SK-N-SH (cell line): ENCODE data around the gene LIN7C. TPM values are rescaled to one million over a fixed set of nuclear protein-coding genes. Genes with fewer than 3 reads are reported as not detected.

ENCODE experiments used
- CTCF ChIA-PET: fragments of 300-600, 350-600 bp; formaldehyde crosslinking; extraction: SDS; loops from one replicate; lab custom pipeline; 2021; lab: Yijun Ruan, JAX
- POLR2A ChIA-PET: fragments of 350-600 bp; sonication (Branson Sonifier 250); formaldehyde crosslinking; extraction: SDS; loops from one replicate; lab custom pipeline; 2020; ENCODE audit warnings: antibody characterized with exemption, inconsistent platforms; lab: Yijun Ruan, JAX
- DNase-seq: peaks from one replicate; pipeline ENCODE4 v3.0.0; 2012
- H2AFZ ChIP-seq: fragments of 200-600 bp; sonication (generic); 2 replicates; pipeline ENCODE4 v1.8.1; 2016; ENCODE audit warnings: antibody characterized with exemption, mild to moderate bottlenecking, low read depth
- H3F3A ChIP-seq: fragments of 200-600 bp; sonication (generic); replicated peaks from 2 replicates; pipeline ENCODE3; 2016; ENCODE audit warnings: antibody characterized with exemption, mild to moderate bottlenecking; ENCODE audit not compliant: insufficient read depth
- H3K27ac ChIP-seq, 2 experiments: fragments of 200-500 bp in 1 of 2; fragments of 200-600 bp in 1 of 2; sonication (Bioruptor generic) in 1 of 2; sonication (generic), shearing (Covaris generic) in 1 of 2; 2 replicates each; pipeline versions ENCODE4 v1.5.1 to v1.6.1; 2014 to 2016; ENCODE audit warnings: low read depth in 2 of 2, inconsistent platforms in 1 of 2, low read length in 1 of 2, mild to moderate bottlenecking in 1 of 2, mixed read lengths in 1 of 2
- H3K27me3 ChIP-seq: fragments of 200-600 bp; sonication (generic), shearing (Covaris generic); 2 replicates; pipeline ENCODE4 v1.6.1; 2016; ENCODE audit warnings: mixed run types; ENCODE audit not compliant: insufficient read depth
- H3K36me3 ChIP-seq, 2 experiments: fragments of 200-500 bp in 1 of 2; fragments of 200-600 bp in 1 of 2; sonication (Bioruptor generic) in 1 of 2; sonication (generic) in 1 of 2; replicated peaks in 1 of 2; 2 replicates each; pipeline versions ENCODE3 to v1.5.1; 2014 to 2016; ENCODE audit warnings: low read length in 1 of 2, mild to moderate bottlenecking in 1 of 2; ENCODE audit not compliant: insufficient read depth in 2 of 2, control insufficient read depth in 1 of 2
- H3K4me1 ChIP-seq, 2 experiments: fragments of 200-500 bp in 1 of 2; fragments of 200-600 bp in 1 of 2; sonication (Bioruptor generic) in 1 of 2; sonication (generic), shearing (Covaris generic) in 1 of 2; 2 replicates each; pipeline versions ENCODE4 v1.5.1 to v1.6.1; 2014 to 2016; ENCODE audit warnings: low read depth in 1 of 2, low read length in 1 of 2, mixed run types in 1 of 2; ENCODE audit not compliant: insufficient read depth in 2 of 2, control insufficient read depth in 1 of 2
- H3K4me2 ChIP-seq: fragments of 200-600 bp; sonication (generic), shearing (Covaris generic); 2 replicates; pipeline ENCODE4 v1.6.1; 2017; ENCODE audit warnings: mixed run types
- H3K4me3 ChIP-seq, 2 experiments: fragments of 200-500 bp in 1 of 2; fragments of 200-600 bp in 1 of 2; sonication (Bioruptor generic) in 1 of 2; sonication (generic), shearing (Covaris generic) in 1 of 2; 2 replicates each; pipeline versions ENCODE4 v1.5.1 to v1.8.1; 2014 to 2016; ENCODE audit warnings: low read depth in 2 of 2, inconsistent platforms in 1 of 2, low read length in 1 of 2, mild to moderate bottlenecking in 1 of 2, mixed read lengths in 1 of 2, moderate library complexity in 1 of 2
- H3K79me2 ChIP-seq: fragments of 200-600 bp; sonication (generic); 2 replicates; pipeline ENCODE4 v1.8.1; 2017; ENCODE audit warnings: mild to moderate bottlenecking; ENCODE audit not compliant: insufficient read depth
- H3K9ac ChIP-seq: fragments of 200-600 bp; sonication (generic); 2 replicates; pipeline ENCODE4 v1.6.1; 2017; ENCODE audit warnings: mixed run types
- H3K9me2 ChIP-seq: fragments of 200-600 bp; sonication (generic); 2 replicates; pipeline ENCODE4 v1.6.1; 2017; ENCODE audit warnings: mixed run types
- H3K9me3 ChIP-seq: fragments of 200-600 bp; sonication (generic); 2 replicates; pipeline ENCODE4 v1.6.1; 2017; ENCODE audit warnings: mixed run types, mild to moderate bottlenecking, moderate library complexity
- H4K20me1 ChIP-seq: fragments of 200-600 bp; sonication (generic); 2 replicates; pipeline ENCODE4 v1.6.1; 2017; ENCODE audit warnings: mild to moderate bottlenecking, mixed run types; ENCODE audit not compliant: insufficient read depth
- EZH2phosphoT487 ChIP-seq: fragments of 200-600 bp; sonication (generic); IDR thresholded peaks from 2 replicates; pipeline ENCODE4 v1.6.1; 2017; ENCODE audit warnings: low read depth, mixed run types, mild to moderate bottlenecking, antibody characterized with exemption, moderate library complexity, borderline replicate concordance
- FOXM1 ChIP-seq: IDR thresholded peaks from 2 replicates; pipeline ENCODE4 v1.4.0; 2012; ENCODE audit warnings: low read depth, mild to moderate bottlenecking
- GABPA ChIP-seq: IDR thresholded peaks from 2 replicates; pipeline ENCODE4 v1.4.0; 2012; ENCODE audit warnings: low read depth, mild to moderate bottlenecking
- IRF3 ChIP-seq: fragments of 150-350 bp; IDR thresholded peaks from 2 replicates; pipeline ENCODE4 v1.6.1; 2016; ENCODE audit warnings: mild to moderate bottlenecking, low read depth, low read length
- JUND ChIP-seq: IDR thresholded peaks from 2 replicates; pipeline ENCODE4 v1.4.0; 2012
- MAX ChIP-seq: IDR thresholded peaks from 2 replicates; pipeline ENCODE4 v1.4.0; 2012; ENCODE audit warnings: low read depth
- MEF2A ChIP-seq: IDR thresholded peaks from 2 replicates; pipeline ENCODE4 v1.4.0; 2012; ENCODE audit warnings: low read depth, borderline replicate concordance
- NRF1 ChIP-seq: IDR thresholded peaks from 2 replicates; pipeline ENCODE4 v1.6.1; 2012; ENCODE audit warnings: low read depth, mild to moderate bottlenecking, low read length
- SMC3 ChIP-seq: IDR thresholded peaks from 2 replicates; pipeline ENCODE4 v1.6.1; 2012; ENCODE audit warnings: low read depth, low read length, improper control_type of control experiment
- TEAD4 ChIP-seq: IDR thresholded peaks from 2 replicates; pipeline ENCODE4 v1.4.0; 2012; ENCODE audit warnings: mild to moderate bottlenecking, borderline replicate concordance; ENCODE audit not compliant: insufficient read depth
- USF2 ChIP-seq: fragments of 150-350 bp; IDR thresholded peaks from 2 replicates; pipeline ENCODE4 v1.6.1; 2017; ENCODE audit warnings: antibody characterized with exemption, low read length, low read depth, borderline replicate concordance
- whole genome bisulfite sequencing: methylation state at CpG from one replicate; pipeline ENCODE4 v1.1.6; 2017; ENCODE audit warnings: low lambda C conversion rate; 5-methylcytosine and 5-hydroxymethylcytosine counted together
- polyA plus RNA-seq, 3 experiments: library from polyadenylated mRNA; depleted of rRNA; stranded (reverse); fragments of >200 nt; gene quantifications; 2 replicates each; pipeline ENCODE4 v1.2.3, GENCODE V29; 2012

The LIN7C gene
- polyA plus RNA-seq, 1 of the 3 experiments (the other 2 are of a cell fraction) = 7.3 TPM

- H3K4me2 ChIP-seq = no peak overlapping the region
- DNase-seq = no peak
- H4K20me1 ChIP-seq = no peaks in the 10 kb centered on the region
- TF ChIP-seq FOXM1 = no peak
- TF ChIP-seq, all 33 proteins: peak for 0
- H2AFZ ChIP-seq = no peak overlapping the region
- CTCF ChIA-PET = interaction anchor here (1.1 to 11.7 kb wide), 2 partner anchors 22 to 292 kb away, joined by 3 to 223 read pairs; no protein-coding TSS in a partner anchor
- no peaks in the 10 kb centered on the region for H3K27me3 ChIP-seq
- POLR2A ChIA-PET = no interaction called here
- no peaks in the 10 kb centered on the region for H3K9me2 ChIP-seq
- no peaks in the 10 kb centered on the region for H3K9me3 ChIP-seq
- peaks cover 4% of the 10 kb centered on the region for H3F3A ChIP-seq
- 78% methylated on average over 2 of the region's 2 CpGs for WGBS
- no peaks in the 10 kb centered on the region for H3K79me2 ChIP-seq
- H3K27ac ChIP-seq = no peak overlapping the region
- no peak overlapping the region for H3K4me3 ChIP-seq
- no peaks in the 10 kb centered on the region for H3K36me3 ChIP-seq
- H3K4me1 ChIP-seq = no peaks in the 10 kb centered on the region
- no peak overlapping the region for H3K9ac ChIP-seq
Observed at GRCh38 chr11:27477831-27478230, 28.7 kb downstream of the LIN7C start.

GRCh38 chr11:27477243-27477642, 29.3 kb downstream of the LIN7C start:
- H3K4me3 ChIP-seq = no peak overlapping the region
- no peak overlapping the region for H3K4me2 ChIP-seq
- no peaks in the 10 kb centered on the region for H4K20me1 ChIP-seq
- H3K79me2 ChIP-seq = no peaks in the 10 kb centered on the region
- no peaks in the 10 kb centered on the region for H3K36me3 ChIP-seq
- H3K9ac ChIP-seq = no peak overlapping the region
- POLR2A ChIA-PET = no interaction called here
- DNase-seq = no peak
- no peaks in the 10 kb centered on the region for H3K27me3 ChIP-seq
- no peaks in the 10 kb centered on the region for H3K9me2 ChIP-seq
- H2AFZ ChIP-seq = no peak overlapping the region
- TF ChIP-seq SMC3 (no peak), USF2 (no peak), MEF2A (no peak), JUND (no peak), EZH2phosphoT487 (no peak), TEAD4 (no peak), MAX (no peak), NRF1 (no peak)
- no peaks in the 10 kb centered on the region for H3K9me3 ChIP-seq
- no peak overlapping the region for H3K27ac ChIP-seq
- no peaks in the 10 kb centered on the region for H3K4me1 ChIP-seq
- H3F3A ChIP-seq = peaks cover 4% of the 10 kb centered on the region
- CTCF ChIA-PET = interaction anchor here (0.6 to 11.7 kb wide), 4 partner anchors 8 to 292 kb away, joined by 4 to 223 read pairs (median 16); no protein-coding TSS in a partner anchor

- H2AFZ ChIP-seq = no peak overlapping the region
- no peaks in the 10 kb centered on the region for H3K27me3 ChIP-seq
- no peaks in the 10 kb centered on the region for H3K9me2 ChIP-seq
- H3K9me3 ChIP-seq = no peaks in the 10 kb centered on the region
- H3K9ac ChIP-seq = no peak overlapping the region
- CTCF ChIA-PET = interaction anchor here (1.1 to 3.8 kb wide), 4 partner anchors 10 to 292 kb away, joined by 3 to 21 read pairs (median 10); no protein-coding TSS in a partner anchor
- H3K4me3 ChIP-seq = no peak overlapping the region
- DNase-seq = no peak
- POLR2A ChIA-PET = no interaction called here
- no peaks in the 10 kb centered on the region for H3K36me3 ChIP-seq
- H3K4me2 ChIP-seq = no peak overlapping the region
- TF ChIP-seq NRF1 (no peak), GABPA (no peak), IRF3 (no peak)
- TF ChIP-seq, all 33 proteins: peak for 0
- WGBS = 87% methylated on average over 5 of the region's 5 CpGs
- Histone ChIP-seq H4K20me1 (no peaks in the 10 kb centered on the region; the same call in 1 of the 2 replicates), H3F3A (peaks cover 4% of the 10 kb centered on the region), H3K27ac (no peak overlapping the region), H3K79me2 (peaks cover 6% of the 10 kb centered on the region; the same call in 1 of the 2 replicates), H3K4me1 (peaks cover 9 to 10% of the 10 kb centered on the region in 2 experiments)
Observed at GRCh38 chr11:27475622-27476021, 30.9 kb downstream of the LIN7C start.
